ENCODE data around the gene PPEF1.
"Not testable (repeated sequence)": the region's sequence is repeated elsewhere in the genome, so short reads cannot be mapped to it uniquely, and the experiment has no call there.

Gene PPEF1

DNA sequence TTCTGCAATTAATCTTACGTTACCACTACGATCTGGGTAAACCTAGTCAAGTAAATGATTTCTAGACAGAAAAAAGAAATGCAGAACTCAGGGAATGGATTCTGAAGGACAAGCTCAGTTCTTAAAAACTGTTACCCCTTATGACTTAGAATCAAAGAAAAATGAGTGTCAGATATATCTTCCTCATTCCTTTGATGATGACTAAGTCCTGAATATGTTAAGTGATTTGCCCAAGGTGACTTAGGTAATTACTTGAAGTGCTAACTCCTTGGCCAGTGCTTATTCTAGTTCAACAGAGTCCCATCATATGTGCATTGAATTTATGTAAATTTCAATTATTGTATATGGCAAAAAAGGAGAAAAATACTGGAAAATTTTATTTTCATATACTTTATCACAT lies 92.5 kb downstream of the PPEF1 start:
- DNase-seq = no peak

DNA sequence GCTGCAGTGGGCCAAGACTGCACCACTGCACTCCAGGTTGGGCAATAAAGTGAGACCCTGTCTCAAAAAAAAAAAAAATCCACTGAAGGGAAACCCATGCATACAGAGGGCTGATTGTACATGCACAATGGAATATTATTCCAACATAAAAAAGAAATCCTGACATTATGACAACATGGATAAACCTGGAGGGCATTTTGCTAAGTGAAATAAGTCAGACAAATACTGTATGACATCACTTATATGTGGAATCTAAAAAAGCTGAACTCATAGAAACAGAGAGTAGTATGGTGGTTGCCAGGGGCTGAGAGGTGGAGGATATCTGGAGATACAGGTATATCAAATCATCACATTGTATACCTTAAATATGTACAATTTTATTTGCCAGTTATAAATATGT lies 102.2 kb downstream of the PPEF1 start:
- no peak for DNase-seq

DNA sequence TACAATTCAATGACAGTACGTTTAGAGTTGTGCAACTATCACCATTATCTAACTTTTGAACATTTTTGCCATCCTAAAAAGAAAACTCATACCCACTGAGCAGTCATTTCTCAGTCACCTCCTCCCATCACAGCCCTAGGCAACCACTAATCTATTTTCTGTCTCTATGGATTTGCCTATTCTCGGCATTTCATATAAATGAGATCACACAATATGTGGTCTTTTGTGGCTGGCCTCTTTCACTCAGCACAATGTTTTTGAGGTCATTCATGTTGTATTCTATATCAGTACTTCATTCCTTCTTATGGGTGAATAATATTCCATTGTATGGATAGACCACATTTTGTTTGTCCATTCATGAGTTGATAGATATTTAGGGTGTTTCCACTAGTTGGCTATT lies 103.0 kb downstream of the PPEF1 start:
- no peak for DNase-seq

DNA sequence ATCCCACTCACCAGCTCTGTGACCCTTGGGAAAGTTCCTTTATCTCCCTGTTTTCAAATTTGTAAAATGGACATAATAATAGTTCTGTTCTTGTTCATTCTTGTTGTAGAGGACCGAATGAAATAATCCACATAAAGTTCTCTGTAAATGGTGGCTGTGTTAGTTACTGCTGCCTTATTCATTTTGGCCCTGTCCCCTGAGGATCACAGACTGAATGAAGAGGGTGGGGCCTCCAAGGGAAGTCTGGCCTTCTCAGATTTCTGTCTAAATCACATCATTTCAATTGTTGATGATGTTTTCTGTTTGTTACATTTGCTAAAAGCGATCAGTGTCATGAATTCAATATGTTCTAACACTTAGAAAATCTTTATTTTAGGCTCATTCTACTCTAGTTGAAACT lies 117.9 kb downstream of the PPEF1 start:
- no peak for DNase-seq

DNA sequence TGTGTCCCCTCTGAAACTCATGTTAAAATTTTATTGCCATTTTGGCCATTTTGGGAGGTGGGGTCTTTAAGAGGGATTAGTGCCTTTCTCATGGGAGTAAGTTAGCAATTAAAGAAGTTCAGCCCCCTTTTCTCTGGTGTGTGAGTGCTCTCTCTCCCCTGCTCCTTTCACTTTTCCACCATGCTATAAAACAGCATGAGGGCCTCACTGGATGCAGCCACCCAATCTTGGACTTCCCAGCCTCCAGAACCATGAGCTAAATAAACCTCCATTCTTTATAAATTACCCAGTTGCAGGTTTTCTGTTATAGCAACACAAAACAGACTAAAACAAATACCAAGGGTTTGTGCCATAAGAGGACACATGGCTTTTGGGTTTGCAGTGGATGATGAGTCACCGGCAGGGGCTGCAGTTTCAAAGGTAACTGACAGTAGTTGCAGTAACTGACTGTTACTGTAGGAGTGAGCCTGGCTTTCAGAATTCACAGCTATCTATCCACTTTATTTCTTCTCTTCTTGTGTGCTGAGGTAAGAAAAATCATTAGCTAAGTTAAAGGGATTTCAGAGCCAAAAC lies 121.5 kb downstream of the PPEF1 start:
- no peak for DNase-seq

DNA sequence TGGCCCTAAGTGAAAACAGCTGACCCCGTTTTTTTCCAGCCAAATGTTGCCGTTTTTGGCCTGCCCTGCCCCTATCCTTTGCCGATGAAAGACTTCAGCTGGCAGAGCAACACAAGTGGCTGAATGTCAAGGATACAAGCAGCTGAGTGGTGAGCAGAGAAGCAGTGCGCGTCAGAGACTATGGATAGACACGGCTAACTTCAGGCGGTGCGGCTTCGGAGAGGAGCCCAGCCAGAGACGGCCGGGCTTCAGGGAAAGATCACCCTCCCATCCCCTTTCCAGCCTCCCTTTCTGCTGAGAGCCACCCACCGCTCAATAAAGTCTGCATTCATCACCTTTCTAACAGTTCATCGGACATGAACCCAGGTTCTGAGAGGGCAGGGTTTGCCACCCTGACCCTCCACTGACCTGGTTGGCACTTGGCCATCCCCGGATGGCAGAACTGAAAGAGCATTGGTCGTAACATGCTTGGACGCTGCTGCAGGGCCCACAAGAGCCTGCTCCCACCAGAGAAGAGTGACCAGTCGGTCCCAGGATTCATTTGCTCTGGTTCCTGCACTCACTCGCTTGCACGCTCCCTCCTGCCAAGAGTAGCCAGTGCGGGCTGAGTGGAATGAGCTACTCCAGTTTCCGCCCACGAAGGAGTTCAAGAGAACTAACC lies 125.8 kb downstream of the PPEF1 start:
- DNase-seq = no peak

DNA sequence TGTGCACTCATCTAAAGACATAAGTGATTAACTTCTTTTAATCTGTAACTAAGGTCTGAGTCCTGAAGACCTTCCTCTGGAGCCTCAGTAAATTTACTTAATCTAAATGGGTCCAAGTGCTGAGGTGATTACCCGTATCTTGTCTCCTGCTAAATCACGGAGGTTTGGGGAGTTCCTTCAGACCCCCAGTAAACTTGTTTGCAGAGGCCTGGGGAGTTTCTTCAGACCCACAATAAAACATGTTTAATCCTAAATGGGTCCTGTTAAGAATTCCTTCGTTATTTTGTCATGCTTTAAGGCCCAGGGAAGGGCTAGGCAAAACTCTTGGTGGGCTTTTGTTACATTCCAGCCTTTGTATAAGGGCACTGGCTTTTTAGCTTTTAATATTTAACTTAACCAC lies 140.5 kb downstream of the PPEF1 start:
- not testable (repeated sequence) for DNase-seq

DNA sequence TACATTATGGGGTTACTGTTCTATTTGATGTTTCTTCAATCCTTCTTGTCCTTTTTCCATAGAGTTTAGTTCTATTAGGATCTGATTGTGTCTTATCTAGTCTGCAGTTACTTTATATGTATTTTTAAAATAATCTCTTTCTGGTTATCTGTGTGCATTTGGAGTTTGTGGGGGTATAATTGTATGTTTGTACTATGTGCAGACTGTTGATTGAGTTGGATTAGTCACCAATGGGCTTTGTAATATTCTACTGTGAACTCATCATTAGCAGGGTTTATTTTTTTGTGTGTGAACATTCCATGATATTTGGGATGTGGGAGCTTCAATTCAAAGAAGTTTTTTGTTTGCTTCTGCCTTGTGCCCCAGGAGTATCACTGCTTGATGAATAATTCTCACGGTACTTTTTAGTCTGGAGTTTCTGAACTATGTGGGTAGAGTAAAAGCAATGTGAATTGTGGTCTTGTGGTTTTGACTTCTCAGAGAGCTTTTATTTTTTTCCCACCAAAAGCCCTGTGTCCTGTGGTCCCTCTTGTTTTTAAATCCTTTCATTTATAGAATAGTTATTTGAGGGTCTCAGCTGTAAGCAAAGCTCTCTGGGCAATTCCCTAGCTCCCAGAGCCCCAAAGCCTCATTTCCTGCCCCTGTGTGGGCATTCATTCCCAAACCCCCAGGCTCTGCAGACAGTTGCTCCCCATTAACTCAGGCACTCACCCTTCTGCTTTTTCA lies 148.6 kb downstream of the PPEF1 start:
- DNase-seq = no peak

DNA sequence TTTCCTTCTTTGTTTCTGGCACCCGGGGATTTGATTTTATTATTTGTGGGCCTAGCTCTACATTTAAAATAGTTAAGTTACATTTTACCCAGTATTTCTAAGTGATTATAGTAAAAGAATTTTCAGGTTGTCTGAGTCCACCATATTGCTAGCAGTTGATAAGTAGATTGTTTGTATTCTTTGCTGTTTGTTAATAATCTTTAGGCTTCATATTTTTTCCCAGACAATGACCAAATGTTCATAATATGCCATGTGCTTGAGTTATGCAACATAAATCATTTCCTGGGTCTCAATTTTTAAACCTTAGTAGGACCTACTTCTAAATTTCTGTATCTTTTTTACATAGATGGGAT lies 149.2 kb downstream of the PPEF1 start:
- DNase-seq = no peak

DNA sequence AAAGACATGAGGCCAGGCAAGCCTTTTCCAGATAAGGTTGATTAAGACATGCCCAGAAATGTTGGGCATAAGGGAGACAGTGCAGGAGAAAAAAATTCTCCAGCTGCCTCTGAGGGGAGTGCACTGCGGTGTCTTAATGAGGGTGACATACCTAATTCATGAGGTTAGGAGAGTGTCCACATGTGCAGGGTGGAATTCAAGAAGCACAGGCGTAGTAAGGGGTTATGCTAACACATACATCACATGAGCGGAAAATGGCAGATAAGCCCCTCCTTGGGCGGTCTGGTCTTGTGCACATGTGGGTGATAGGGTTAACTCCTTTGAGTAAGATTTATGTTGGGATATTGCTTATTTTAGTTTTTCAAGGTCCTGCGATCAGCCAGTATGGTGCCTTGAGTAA lies 154.1 kb downstream of the PPEF1 start:
- no peak for DNase-seq

DNA sequence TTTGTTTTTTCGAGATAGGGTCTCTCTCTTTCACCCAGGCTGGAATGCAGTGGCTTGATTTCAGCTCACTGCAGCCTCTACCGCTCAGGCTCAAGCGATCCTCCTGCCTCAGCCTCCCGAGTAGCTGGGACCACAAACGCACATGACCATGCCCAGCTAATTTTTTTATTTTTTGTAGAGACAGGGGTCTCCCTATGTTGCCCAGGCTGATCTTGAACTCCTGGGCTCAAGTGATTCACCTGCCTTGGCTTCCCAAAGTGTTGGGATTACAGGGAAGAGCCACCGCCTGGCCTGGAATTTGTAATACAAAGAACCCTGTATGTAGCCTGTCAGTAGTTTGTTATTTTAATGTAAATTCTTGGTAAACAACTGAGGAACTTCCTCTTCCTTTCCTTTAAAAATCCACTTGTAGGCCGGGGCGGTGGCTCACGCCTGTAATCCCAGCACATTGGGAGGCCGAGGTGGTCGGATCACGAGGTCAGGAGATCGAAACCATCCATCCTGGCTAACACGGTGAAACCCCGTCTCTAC lies 157.0 kb downstream of the PPEF1 start:
- no peak for DNase-seq

DNA sequence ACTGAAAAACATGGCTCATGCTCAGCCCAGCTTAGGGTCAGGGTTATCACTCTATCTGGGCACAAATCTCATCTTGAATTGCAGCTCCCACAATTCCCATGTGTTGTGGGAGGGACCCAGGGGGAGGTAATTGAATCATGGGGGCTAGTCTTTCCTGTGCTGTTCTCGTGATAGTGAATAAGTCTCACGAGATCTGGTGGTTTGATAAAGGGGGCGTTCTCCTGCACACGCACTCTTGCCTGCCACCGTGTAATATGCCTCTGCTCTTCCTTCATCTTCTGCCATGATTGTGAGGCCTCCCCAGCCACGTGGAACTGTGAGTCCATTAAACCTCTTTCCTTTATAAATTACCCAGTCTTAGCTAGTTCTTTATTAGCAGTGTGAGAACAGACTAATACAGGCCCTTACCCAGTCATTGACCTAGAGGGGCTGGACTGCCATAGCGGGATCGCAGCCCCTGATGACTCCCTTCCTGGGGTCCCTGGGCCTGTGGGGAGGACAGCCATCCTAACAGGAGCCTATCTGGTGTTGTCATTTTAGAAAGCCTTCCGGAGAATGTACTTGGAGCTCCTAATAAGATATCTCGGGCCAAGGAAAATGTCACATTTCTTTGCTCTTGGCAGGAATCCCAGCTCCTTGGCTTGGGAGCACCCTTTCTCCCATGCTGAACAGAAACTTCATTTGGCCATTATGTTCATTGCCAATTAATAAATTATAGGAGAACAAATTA lies 163.9 kb downstream of the PPEF1 start:
- DNase-seq = no peak

DNA sequence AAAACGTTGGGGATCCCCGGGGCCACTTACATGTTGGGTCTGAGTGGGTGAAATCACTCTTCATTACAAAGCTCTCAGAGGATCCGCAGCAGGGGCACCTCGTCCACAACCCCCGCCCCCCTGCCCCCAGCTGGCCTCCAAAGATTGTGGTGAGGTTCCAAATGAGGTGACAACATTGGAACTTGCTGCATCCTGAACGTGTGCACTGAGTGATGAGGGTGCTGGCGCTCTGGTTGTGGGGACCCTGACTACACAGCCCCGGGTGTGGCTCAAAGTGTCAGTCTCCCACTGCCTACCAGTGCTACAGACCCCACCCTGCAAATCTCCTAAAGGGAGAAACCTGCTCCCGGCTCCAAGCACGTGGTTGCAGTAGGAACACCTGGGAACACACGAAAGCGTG lies 164.5 kb downstream of the PPEF1 start:
- no peak for DNase-seq

DNA sequence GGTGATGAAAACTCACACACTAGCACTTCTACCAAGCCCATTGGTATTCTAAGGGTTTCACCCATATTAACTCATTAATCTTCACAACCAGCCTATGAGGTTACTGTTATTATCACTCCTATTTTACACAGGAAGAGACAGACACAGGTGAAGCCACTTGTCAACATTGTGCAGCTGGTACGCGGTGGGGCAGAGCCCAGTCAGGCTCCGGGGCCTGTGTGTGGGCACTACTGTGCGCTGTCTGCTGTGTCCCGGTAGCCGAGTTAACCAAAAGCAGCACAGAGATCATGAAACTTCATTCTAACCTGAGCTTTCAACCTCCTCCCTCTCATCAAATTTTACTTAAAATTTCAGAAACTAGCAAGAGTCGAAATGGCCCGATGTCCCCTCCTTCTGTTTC lies 165.2 kb downstream of the PPEF1 start:
- no peak for DNase-seq

DNA sequence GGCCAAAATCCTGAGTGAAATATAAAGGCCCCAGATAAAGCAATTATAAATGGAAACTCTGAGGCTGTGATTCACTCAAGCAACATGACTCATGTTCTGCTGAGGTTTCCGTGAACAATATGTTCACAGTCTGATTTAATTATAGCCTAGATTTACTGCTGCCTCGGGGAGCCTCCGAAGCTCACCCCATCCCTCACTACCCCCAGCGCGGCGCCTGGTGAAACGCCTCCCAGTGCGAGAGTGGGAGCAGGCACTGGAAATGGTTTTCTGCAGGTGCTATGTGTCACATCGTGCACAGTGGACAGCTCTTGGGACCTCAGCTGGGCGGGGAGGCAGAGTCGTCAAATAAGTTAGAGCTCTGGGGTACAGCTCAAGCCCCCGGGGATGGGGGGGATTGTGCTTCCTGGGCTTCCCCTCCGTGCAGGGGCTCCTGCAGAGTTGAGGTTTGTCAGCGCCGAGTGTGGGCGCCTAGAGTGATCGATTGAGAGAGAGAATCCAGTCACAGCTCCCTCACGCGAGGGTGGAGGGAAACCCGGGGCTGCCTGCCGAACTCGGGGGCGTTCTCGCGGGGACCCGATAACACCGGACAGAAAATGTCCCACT lies 165.8 kb downstream of the PPEF1 start:
- DNase-seq = no peak

DNA sequence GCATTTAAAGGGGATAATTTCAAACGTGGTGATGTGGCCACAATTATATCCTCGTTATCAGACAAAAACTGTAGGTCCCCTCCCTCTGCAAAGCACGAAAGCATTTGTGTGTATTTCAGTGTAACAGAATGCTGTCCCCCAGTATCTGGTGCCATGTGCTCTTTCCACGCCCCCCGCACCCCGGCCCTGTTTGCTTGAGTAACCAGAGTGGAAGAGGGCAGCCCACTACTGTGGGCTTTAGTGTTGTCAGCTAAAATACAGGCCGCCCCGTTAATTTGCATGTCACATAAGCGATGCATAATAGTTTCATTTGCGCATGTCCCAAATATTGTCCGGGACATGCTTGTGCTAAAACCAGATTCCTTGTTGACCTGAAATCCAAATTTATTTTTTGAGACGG lies 166.4 kb downstream of the PPEF1 start:
- DNase-seq = no peak

DNA sequence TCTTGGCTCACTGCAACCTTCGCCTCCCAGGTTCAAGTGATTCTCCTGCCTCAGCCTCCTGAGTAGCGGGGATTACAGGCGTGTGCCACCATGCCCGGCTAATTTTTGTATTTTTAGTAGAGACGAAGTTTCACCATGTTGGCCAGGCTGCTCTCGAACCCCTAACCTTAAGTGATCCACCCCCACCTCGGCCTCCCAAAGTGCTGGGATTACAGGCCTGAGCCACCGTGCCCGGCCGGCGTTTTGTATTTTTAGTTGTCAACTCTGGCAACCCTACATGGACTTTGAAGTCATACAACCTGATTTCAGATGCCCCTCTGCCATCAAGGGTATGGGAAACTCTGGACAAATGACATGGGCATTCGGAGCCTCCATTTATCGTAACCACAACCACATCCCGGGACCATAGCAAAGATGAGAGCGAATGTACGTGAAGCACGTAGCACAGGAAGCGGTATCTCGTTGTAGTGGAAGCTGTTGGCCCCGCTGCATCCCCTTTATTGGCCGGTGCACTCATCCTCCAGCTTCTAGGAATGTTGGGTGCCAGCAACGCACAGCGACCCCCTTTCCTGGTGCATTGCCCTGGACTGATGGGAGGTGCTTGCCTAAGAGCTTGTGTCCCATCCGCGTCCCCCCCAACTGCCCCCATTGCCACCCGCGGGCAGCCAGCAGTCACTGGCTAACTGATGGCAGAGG lies 167.3 kb downstream of the PPEF1 start:
- no peak for DNase-seq

DNA sequence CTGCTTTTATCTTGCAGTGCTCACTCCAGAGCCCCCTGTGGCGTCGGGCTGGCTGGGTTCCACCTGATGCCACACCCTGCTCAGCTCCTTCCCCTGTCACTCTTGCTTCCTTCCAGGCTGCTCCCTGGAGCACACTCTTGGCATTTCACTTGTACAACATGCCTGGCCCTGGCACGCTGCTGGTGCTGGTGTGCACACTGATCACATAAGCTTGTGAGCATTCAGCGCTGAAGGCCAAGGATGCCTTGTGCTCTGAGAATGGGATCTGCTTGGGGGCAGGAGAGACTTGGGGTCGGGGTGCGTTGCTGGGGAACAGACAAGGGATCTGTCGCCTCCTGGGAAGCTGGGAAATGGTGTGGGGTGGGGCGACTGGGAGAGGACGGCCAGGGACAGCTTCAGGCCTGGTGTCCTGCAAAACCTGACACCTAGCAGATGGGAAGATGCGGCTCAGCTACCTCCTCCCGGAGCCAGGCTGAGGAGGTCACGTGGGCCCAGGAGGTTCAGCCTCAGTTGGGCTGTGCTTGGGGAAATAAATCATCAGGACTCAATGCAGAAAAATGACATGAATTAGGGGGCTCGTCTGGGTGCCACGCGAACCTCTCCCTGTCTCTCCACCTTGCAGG lies 167.9 kb downstream of the PPEF1 start:
- no peak for DNase-seq

DNA sequence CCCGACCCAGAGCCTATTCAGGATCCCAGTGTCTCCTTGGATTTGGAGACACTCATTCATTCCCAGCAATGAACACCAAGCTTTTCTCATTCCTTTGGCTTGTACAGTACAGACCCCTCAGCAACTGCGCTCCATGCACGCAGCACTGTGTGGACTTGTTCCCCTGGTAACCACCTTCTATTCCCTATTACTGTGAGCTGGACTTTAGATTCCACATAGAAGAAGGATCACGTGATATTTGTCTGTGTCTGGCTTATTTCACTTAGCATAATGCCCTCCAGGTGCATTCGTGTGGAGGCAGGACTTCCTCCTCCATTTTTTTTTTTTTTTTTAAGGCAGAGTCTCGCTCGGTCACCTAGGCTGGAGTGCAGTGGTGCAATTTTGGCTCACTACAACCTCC lies 170.0 kb downstream of the PPEF1 start:
- no peak for DNase-seq

Data from stimulated activated CD4-positive, alpha-beta T cell treated with anti-CD3 and anti-CD28 coated beads, Interleukin-12 subunit alpha, Interleukin-12 subunit beta, amount 100 ng/mL, for 4 hours (primary cell).